Measurements from ENCODE around the gene VPS35L.

VPS35L gene

DNA sequence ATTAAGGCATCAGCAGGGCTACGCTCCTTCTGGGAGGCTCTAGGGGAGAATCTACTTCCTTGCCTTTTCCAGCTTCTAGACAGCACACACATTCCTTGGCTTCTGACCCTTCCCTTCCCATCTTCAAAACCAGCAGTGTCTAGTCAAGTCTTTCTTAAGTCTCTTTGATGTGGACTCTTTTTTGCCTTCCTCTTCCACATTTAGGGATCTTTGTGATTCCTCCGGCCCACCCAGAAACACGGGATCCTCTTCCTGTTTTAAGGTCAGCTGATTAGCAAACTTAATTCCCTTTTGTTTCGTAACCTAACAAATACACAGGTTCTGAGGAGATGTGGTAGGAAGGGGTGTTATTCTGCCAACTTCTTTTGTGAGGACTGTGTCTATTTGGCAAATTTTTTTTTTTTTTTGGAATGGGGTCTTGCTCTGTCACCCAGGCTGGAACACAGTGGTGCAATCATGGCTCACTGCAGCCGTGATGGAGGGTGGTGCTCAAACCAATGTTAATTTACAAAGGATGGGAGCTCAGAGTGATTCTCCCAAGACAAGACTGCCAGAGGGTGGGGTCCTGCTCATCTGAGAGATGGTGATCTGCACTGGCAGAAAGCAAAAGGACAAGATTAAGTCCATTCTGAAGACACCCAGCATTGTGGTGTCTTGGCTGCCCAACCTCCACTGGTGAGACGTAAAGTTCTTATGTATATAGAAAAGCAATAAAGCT is 147.8 kb downstream of the VPS35L start:
- Histone ChIP-seq H3K4me3 (replicated peaks; ENCODE audit: low read depth, low read length) (no peak overlapping the region), H3K27me3 (replicated peaks; ENCODE audit: control insufficient read depth, insufficient read depth, low read length) (no peaks in the 10 kb centered on the region), H3K36me3 (ENCODE audit: control insufficient read depth, insufficient read depth, low read length) (peaks cover 23% of the 10 kb centered on the region)
- no peak for DNase-seq (ENCODE audit: extremely low read depth, insufficient read length)
- TF ChIP-seq, protein P1, sequence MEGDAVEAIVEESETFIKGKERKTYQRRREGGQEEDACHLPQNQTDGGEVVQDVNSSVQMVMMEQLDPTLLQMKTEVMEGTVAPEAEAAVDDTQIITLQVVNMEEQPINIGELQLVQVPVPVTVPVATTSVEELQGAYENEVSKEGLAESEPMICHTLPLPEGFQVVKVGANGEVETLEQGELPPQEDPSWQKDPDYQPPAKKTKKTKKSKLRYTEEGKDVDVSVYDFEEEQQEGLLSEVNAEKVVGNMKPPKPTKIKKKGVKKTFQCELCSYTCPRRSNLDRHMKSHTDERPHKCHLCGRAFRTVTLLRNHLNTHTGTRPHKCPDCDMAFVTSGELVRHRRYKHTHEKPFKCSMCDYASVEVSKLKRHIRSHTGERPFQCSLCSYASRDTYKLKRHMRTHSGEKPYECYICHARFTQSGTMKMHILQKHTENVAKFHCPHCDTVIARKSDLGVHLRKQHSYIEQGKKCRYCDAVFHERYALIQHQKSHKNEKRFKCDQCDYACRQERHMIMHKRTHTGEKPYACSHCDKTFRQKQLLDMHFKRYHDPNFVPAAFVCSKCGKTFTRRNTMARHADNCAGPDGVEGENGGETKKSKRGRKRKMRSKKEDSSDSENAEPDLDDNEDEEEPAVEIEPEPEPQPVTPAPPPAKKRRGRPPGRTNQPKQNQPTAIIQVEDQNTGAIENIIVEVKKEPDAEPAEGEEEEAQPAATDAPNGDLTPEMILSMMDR (IDR thresholded peaks at IDR 0.05; ENCODE audit: insufficient read depth, low read length, poor library complexity, severe bottlenecking), result no peak

DNA sequence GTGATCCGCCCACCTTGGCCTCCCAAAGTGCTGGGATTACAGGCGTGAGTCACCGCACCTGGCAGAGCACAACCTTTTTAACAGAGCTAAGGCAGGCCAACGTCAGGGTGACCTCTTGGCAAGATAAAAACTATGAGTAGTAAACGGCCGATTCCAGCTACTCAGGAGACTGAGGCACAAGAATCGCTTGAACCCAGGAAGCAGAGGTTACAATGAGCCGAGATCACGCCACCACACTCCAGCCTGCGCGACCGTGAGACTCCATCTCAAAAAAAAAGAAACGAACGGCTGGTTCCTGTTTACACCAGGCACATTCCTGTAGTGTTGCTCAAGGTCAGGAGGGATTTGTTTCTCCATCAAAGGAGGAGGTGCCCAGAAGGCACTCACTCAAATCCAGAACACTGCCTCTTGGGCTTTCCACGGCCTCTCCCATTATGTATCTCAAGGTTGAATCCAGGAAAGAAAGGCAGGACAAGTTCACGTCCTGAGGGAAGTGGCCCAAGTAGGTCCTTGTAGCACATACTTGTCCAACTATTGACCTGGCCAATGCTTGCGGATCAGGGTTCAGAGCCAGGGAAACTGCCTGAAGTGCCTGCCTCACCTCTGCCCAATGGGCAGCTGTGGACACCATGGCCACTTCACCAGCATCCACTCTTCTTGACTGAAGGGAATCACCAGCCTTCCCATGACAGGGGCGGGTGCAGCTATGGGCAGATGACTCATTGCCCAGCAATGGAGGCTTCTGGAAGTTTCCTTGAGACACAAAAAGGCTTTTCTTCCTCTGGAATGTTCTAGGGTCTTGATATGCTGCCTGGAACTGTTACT is 149.0 kb downstream of the VPS35L start:
- no peak for DNase-seq (ENCODE audit: extremely low read depth, insufficient read length)
- TF ChIP-seq, protein P1 (IDR thresholded peaks at IDR 0.05; ENCODE audit: insufficient read depth, low read length, poor library complexity, severe bottlenecking), result no peak
- Histone ChIP-seq H3K4me3 (replicated peaks; ENCODE audit: low read depth, low read length) (no peak overlapping the region), H3K27me3 (replicated peaks; ENCODE audit: control insufficient read depth, insufficient read depth, low read length) (no peaks in the 10 kb centered on the region), H3K36me3 (ENCODE audit: control insufficient read depth, insufficient read depth, low read length) (peaks cover 22% of the 10 kb centered on the region)

- peaks cover 24% of the 10 kb centered on the region for H3K36me3 ChIP-seq (ENCODE audit: control insufficient read depth, insufficient read depth, low read length)
These were observed 149.6 kb downstream of the VPS35L start for GRCh38 chr16:19705146-19705501.

GRCh38 chr16:19705843-19706242 is 150.3 kb downstream of the VPS35L start:
- no peak overlapping the region for H3K4me3 ChIP-seq (replicated peaks; ENCODE audit: low read depth, low read length)
- no peaks in the 10 kb centered on the region for H3K27me3 ChIP-seq (replicated peaks; ENCODE audit: control insufficient read depth, insufficient read depth, low read length)
- no peak for DNase-seq (ENCODE audit: extremely low read depth, insufficient read length)
- TF ChIP-seq, protein P1 (IDR thresholded peaks at IDR 0.05; ENCODE audit: insufficient read depth, low read length, poor library complexity, severe bottlenecking), result no peak
- peaks cover 25% of the 10 kb centered on the region for H3K36me3 ChIP-seq (ENCODE audit: control insufficient read depth, insufficient read depth, low read length)

More at GRCh38 chr16:19705146-19705501, 149.6 kb downstream of the VPS35L start:
- Histone ChIP-seq H3K27me3 (replicated peaks; ENCODE audit: control insufficient read depth, insufficient read depth, low read length) (no peaks in the 10 kb centered on the region), H3K4me3 (replicated peaks; ENCODE audit: low read depth, low read length) (no peak overlapping the region)
- TF ChIP-seq, protein P1 (IDR thresholded peaks at IDR 0.05; ENCODE audit: insufficient read depth, low read length, poor library complexity, severe bottlenecking), result no peak
- DNase-seq (ENCODE audit: extremely low read depth, insufficient read length), result no peak

DNA sequence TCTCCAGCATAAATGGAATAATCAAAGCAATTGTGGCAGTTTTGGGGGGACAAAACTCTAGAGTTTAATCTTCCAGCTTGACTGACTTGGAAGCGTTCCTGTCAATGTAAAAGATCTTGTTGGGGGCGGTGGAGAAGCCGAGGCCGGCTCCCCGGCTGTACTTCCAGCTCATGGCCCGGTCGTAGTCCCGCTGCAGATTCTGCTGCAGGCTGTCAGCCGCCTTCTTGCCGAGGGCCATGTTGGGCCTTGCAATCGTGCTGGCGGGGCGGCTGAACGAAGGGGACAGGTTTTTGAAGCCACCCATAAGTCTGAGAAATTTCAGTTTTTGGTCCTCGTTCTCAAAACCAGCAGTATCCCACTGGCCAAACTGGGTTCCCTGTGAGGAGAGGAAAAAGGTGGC is 151.3 kb downstream of the VPS35L start:
- DNase-seq (ENCODE audit: extremely low read depth, insufficient read length), result no peak
- Histone ChIP-seq H3K4me3 (replicated peaks; ENCODE audit: low read depth, low read length) (no peak overlapping the region), H3K27me3 (replicated peaks; ENCODE audit: control insufficient read depth, insufficient read depth, low read length) (no peaks in the 10 kb centered on the region), H3K36me3 (ENCODE audit: control insufficient read depth, insufficient read depth, low read length) (peaks cover 29% of the 10 kb centered on the region)
- TF ChIP-seq, protein P1 (IDR thresholded peaks at IDR 0.05; ENCODE audit: insufficient read depth, low read length, poor library complexity, severe bottlenecking), result no peak
